Measurements from ENCODE around the gene MTHFD2L.

- TF ChIP-seq, protein P1, sequence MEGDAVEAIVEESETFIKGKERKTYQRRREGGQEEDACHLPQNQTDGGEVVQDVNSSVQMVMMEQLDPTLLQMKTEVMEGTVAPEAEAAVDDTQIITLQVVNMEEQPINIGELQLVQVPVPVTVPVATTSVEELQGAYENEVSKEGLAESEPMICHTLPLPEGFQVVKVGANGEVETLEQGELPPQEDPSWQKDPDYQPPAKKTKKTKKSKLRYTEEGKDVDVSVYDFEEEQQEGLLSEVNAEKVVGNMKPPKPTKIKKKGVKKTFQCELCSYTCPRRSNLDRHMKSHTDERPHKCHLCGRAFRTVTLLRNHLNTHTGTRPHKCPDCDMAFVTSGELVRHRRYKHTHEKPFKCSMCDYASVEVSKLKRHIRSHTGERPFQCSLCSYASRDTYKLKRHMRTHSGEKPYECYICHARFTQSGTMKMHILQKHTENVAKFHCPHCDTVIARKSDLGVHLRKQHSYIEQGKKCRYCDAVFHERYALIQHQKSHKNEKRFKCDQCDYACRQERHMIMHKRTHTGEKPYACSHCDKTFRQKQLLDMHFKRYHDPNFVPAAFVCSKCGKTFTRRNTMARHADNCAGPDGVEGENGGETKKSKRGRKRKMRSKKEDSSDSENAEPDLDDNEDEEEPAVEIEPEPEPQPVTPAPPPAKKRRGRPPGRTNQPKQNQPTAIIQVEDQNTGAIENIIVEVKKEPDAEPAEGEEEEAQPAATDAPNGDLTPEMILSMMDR (IDR thresholded peaks at IDR 0.05) = no peak
- no peak for TF ChIP-seq EP300 (IDR thresholded peaks at IDR 0.05)
Measured at GRCh38 chr4:74118600-74119338, 39.1 kb upstream of the MTHFD2L start.
